Gastrocnemius medialis (tissue), 4 donors: ENCODE data around the gene SENP2.

Experiments used
- POLR2A ChIP-seq, 2 donors: fragments of 450-650 bp; IDR thresholded peaks; one replicate each; pipeline ENCODE4 v1.6.1; 2017; ENCODE audit warnings: antibody characterized with exemption in 2 of 2, mild to moderate bottlenecking in 2 of 2, moderate library complexity in 2 of 2
- TF ChIP-seq, protein P1 (sequence below), 5 experiments: fragments of 450-650 bp in 3 of 5; fragments of 200-600 bp in 2 of 5; sonication (generic) in 2 of 5; IDR thresholded peaks in 4 of 5; conservative IDR thresholded peaks in 1 of 5; 1 replicate in 4 of 5; 2 replicates in 1 of 5; pipeline ENCODE4 v1.5.1; 2016 to 2019; ENCODE audit warnings: antibody characterized with exemption in 5 of 5, mild to moderate bottlenecking in 3 of 5, moderate library complexity in 3 of 5

DNA sequence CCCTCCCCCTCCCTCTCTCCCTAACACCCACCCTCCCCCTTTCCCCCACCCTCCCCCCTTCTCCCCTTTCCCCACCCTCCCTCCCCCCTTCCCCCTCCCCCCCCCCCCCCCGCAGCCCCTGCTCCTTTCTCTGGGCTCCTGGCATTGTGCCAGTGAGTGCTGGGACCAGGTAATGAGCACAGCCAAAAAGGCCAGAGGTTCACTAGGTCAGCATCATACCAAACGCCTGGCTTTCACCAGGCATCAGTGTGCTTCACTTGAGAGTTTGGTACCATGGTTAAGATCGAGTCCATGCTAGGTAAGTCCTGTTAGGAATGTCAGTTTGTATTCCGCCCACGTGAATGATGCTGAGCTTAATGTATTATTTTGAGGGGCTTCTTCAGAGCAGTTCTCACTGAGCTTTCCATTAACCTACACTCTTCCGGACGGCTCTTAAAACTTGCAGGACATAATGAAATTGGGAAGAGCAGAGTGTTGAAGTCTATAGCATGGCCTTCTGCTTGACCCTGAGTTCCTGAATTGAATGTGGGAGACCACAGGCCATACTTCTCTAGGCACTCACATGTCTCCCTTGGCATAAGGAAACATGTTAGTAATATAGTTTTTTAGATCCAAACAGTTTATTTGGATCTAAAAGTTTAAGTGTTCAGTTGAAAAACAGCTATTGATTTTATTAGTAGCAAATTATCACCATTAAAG lies 45.6 kb downstream of the SENP2 start:
- no peak for TF ChIP-seq POLR2A (IDR thresholded peaks at IDR 0.05)
- TF ChIP-seq, protein P1, sequence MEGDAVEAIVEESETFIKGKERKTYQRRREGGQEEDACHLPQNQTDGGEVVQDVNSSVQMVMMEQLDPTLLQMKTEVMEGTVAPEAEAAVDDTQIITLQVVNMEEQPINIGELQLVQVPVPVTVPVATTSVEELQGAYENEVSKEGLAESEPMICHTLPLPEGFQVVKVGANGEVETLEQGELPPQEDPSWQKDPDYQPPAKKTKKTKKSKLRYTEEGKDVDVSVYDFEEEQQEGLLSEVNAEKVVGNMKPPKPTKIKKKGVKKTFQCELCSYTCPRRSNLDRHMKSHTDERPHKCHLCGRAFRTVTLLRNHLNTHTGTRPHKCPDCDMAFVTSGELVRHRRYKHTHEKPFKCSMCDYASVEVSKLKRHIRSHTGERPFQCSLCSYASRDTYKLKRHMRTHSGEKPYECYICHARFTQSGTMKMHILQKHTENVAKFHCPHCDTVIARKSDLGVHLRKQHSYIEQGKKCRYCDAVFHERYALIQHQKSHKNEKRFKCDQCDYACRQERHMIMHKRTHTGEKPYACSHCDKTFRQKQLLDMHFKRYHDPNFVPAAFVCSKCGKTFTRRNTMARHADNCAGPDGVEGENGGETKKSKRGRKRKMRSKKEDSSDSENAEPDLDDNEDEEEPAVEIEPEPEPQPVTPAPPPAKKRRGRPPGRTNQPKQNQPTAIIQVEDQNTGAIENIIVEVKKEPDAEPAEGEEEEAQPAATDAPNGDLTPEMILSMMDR (IDR thresholded peaks at IDR 0.05 in 4 of 5, conservative IDR thresholded peaks at IDR 0.05 in 1 of 5), result no peak
